ENCODE results near the gene PSENEN.
"Not testable (repeated sequence)": the region's sequence is repeated elsewhere in the genome, so short reads cannot be mapped to it uniquely, and the experiment has no call there.

PSENEN gene

DNA sequence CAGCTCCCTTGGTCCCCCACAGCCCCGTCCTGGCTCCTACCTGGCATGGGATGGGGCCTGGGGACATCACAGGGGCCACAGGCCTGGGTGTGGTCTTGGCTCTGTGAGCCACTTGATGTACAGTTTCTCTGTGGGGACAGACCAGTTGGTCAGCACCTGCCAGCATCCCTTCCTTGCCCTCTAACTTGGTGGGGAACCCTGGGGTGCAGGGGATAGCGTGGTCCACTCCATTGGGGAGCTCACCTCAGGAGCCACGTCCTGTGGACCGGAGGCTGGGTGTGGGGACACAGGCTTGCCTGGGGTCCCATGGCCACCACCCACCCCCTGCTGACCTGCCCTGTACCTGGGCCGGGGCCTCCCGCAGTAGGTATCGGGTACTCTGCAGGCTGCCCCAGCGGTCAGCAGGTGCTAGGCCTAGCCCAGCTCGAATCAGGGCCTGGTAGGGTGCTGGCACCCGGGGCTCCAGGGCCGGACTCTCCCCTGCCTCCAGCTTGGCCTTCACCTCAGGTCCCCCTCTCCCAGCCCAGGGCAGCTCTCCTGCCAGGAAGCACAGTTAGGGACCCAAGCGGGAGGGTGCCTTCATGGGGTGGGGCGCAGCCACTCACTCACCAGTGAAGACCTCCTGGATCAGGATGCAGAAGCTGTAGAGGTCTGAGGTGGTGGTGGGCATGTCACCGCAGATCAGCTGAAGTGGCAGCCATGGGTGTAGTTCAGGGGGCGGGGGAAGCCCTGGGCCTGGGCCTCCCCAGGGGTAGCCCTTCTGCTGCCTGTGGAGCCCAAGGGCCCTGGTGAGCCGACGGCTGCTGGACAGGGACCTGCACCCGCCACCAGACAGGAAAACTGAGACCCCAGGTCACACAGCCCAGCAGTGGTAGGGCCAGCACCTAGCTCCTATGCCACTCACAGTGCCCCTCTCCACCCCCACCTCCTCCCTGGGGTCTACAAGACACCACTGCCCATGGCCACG is 44.8 kb downstream of the PSENEN start:
- DNase-seq, result no peak

DNA sequence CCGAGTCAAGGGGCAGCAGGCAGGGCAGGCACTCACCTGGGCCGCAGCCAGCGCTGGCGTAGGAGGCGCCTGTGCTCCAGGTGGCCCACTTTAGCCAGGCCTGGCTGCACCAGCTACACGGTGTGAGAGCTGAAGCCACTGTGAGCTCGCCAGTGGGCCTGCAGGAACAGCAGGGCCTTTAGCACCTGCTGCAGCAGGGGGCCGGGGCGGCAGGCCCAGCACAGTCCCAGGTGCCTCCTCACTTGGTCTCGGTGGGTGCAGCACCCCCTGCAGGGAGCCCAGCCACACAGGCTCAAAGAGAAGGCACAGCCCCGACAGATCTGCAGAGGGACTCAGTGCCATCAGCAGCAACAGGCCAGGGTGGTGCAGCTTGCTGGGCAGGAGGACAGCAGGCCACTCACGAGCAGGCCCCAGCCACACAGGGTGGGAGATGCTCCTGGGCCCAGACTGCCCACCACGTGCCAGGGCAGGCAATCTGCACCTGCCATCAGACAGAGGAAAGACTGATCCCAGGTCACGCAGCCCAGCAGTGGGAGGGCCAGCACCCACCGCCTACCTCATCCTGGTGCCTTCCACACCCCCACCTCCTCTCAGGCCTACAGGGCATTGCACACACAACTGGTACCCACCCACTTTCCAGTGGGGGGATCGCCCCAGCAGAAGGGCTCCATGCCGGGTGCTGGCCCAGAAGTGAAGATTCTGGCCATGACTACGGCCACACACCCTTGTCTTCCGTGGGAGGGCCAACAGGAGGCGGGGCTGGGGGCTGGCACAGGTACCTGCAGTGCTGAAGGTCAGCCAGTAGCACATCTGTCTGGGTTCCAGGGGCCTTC is 45.7 kb downstream of the PSENEN start:
- peak in 1 of 2 donors; percentile 7 for DNase-seq

DNA sequence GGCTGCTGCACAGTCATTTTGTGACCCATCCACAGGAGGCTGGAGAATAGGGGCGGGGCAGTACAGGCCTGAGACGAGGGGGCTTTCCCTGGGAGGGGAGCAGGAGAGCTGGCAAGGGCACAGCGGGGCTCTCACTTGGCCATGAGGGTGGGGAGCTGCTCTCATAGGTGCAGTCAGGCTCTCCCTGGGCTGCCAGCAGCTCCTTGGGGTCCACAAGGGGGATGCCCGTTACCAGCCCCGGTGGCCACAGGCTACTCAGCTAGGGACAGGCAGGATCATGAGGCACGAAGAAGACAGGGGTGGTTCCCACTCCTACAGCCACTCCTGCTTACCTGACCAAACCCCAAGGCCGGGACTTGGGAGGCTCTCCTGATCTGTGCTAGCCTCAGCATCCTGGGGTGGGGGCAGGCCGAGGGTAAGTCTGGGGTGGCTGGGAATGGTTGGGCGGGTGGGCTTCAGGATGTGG is 46.4 kb downstream of the PSENEN start:
- DNase-seq, result no peak

DNA sequence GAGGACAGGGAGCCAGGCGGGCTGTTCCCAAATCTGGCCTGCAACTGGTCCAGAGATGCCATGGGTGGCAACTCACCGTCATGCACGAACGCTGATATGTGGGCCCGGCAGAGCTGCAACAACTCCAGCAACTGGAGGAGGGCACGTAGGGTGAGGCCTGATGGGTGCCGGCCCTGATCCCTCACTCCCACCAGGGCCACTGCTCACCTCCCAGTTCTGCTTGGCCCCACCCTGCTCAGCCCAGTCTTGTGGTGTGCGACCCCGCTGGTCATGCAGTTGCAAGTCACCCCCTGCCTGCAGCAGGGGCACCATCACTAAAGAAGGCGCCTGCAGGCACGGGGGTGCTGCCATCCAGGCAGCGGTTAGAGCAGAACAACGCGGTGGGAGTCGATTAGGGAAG is 46.9 kb downstream of the PSENEN start:
- DNase-seq, result no peak

DNA sequence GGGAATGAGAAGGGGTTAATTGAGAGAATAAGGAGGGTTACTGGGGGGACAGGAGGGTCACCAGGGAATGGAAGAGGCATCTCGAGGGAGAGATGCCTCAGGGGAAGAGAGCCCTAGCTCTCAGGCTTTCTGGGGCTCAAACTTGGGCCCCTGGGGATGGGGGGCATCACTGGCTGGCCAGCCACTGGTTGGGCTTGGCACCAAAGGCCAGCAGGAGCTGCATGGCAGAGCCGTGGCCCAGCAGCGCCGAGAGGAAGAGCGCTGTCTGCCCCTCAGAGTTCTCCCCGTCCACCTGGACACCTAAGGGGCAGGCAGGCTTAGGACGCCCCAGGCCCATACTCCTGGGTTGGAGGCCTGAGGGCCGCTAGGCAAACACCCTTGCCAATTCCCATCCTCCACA is 47.4 kb downstream of the PSENEN start:
- DNase-seq, result no peak

DNA sequence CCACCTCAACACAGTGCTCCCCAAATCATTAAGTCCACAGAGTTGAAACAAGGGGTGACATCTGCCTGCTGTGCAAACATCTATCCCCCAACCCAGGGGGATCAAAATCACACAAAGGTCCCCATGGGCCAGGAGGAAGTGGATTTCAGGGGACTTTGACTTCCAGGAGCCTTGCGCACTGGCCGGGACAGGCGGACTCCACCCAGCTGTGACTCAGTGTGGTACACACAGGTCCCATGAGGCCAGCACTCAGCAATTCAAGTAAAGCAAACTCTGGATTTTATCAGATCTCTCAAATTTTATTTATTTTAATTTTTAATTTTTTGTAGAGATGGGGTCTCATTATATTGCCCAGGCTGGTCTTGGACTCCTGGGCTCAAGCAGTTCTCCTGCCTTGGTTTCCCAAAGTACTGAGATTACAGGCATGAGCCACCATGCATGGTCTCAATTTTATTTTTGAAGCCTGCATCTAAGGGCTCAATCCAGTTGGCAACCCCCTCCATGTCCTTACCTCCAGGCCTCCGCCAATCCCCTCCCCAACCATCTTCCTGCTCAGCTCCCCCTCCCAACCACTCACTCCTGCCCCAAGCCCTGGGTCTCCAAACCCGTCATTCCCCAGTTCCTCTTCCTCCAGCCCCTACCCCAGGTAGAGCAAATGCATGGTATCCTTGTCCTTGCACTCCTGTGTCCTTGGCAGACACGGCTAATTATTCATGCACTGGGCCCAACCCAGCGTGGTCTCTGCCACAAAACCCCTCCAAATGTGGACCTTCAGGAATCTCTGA is 48.1 kb downstream of the PSENEN start:
- DNase-seq, result no peak

DNA sequence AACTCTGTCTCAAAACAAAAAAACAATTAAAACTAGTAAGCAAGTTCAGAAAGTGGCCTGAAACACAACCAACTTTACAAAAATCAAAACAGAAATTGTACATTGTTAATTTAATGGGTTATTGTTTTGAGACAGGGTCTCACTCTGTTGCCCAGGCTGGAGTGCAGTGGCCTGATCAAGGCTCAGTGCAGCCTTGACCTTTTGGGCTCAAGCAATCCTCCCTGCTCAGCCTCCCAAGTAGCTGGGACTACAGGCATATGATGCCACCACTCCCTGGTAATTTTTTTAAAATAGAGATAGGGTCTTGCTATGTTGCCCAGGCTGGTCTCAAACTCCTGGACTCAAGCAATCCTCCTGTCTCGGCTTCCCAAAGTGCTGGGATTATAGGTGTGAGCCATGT is 50.1 kb downstream of the PSENEN start:
- DNase-seq, result not testable (repeated sequence)

All from CD4-positive, alpha-beta T cell treated with Interleukin-4 for 1 hour (primary cell).